ENCODE measurements around the gene NKX1-1. TPM values are rescaled to one million over a fixed set of nuclear protein-coding genes. Genes with fewer than 3 reads are reported as not detected.

Gene NKX1-1
- total RNA-seq, 1 donor from 2014 or later, result not detected

GRCh38 chr4:1376841-1377605 lies 29.2 kb downstream of the NKX1-1 start:
- H3K4me1 ChIP-seq, result no peaks in the 10 kb centered on the region

GRCh38 chr4:1376391-1376840 lies 29.8 kb downstream of the NKX1-1 start:
- DNase-seq (ENCODE audit: extremely low spot score in 2 of 2), result no peak
- no peaks in the 10 kb centered on the region for H3K4me1 ChIP-seq
- H3K4me3 ChIP-seq, result no peak overlapping the region
- intact Hi-C loops (cut with DNase I), result no loop called here
- H3K27me3 ChIP-seq, result no peaks in the 10 kb centered on the region
- H3K27ac ChIP-seq, result no peak overlapping the region
- H3K36me3 ChIP-seq, result no peaks in the 10 kb centered on the region
- no peak for TF ChIP-seq POLR2A (IDR thresholded peaks at IDR 0.05)
- TF ChIP-seq CTCF (IDR thresholded peaks at IDR 0.05), result no peak
- TF ChIP-seq POLR2AphosphoS5 (IDR thresholded peaks at IDR 0.05; ENCODE audit: insufficient read depth in 1 of 2, low read depth in 1 of 2), result no peak
- H3K9me3 ChIP-seq, result no peaks in the 10 kb centered on the region

More at GRCh38 chr4:1376841-1377605, 29.2 kb downstream of the NKX1-1 start:
- no peaks in the 10 kb centered on the region for H3K9me3 ChIP-seq
- intact Hi-C loops (cut with DNase I), result no loop called here
- H3K27ac ChIP-seq, result no peak overlapping the region
- TF ChIP-seq POLR2A (IDR thresholded peaks at IDR 0.05), result no peak
- H3K36me3 ChIP-seq, result no peaks in the 10 kb centered on the region
- no peak for DNase-seq (ENCODE audit: extremely low spot score in 2 of 2)
- H3K27me3 ChIP-seq, result no peaks in the 10 kb centered on the region
- H3K4me3 ChIP-seq, result no peak overlapping the region

GRCh38 chr4:1375761-1376322 lies 30.4 kb downstream of the NKX1-1 start:
- TF ChIP-seq POLR2A (IDR thresholded peaks at IDR 0.05) (no peak), POLR2AphosphoS5 (IDR thresholded peaks at IDR 0.05; ENCODE audit: insufficient read depth in 1 of 2, low read depth in 1 of 2) (no peak), CTCF (IDR thresholded peaks at IDR 0.05) (no peak)
- Histone ChIP-seq H3K27ac (no peak overlapping the region), H3K9me3 (no peaks in the 10 kb centered on the region), H3K36me3 (no peaks in the 10 kb centered on the region), H3K27me3 (no peaks in the 10 kb centered on the region), H3K4me1 (no peaks in the 10 kb centered on the region), H3K4me3 (no peak overlapping the region)
- intact Hi-C loops (cut with DNase I), result no loop called here
- DNase-seq (ENCODE audit: extremely low spot score in 2 of 2), result no peak

- no peak for TF ChIP-seq POLR2AphosphoS5 (IDR thresholded peaks at IDR 0.05; ENCODE audit: insufficient read depth in 1 of 2, low read depth in 1 of 2)
- no peak for TF ChIP-seq CTCF (IDR thresholded peaks at IDR 0.05)
- TF ChIP-seq POLR2A (IDR thresholded peaks at IDR 0.05), result no peak
- no peaks in the 10 kb centered on the region for H3K9me3 ChIP-seq
- DNase-seq (ENCODE audit: extremely low spot score in 2 of 2), result no peak
- intact Hi-C loops (cut with DNase I), result no loop called here
- no peak overlapping the region for H3K27ac ChIP-seq
- H3K4me1 ChIP-seq, result no peaks in the 10 kb centered on the region
- no peak overlapping the region for H3K4me3 ChIP-seq
- no peaks in the 10 kb centered on the region for H3K36me3 ChIP-seq
- no peaks in the 10 kb centered on the region for H3K27me3 ChIP-seq
Measured at GRCh38 chr4:1375051-1375721, 31.1 kb downstream of the NKX1-1 start.

GRCh38 chr4:1374706-1375045 lies 31.6 kb downstream of the NKX1-1 start:
- H3K27ac ChIP-seq, result no peak overlapping the region
- no peaks in the 10 kb centered on the region for H3K36me3 ChIP-seq
- H3K27me3 ChIP-seq, result no peaks in the 10 kb centered on the region
- H3K9me3 ChIP-seq, result no peaks in the 10 kb centered on the region
- no peaks in the 10 kb centered on the region for H3K4me1 ChIP-seq
- no peak for DNase-seq (ENCODE audit: extremely low spot score in 2 of 2)
- TF ChIP-seq POLR2A (IDR thresholded peaks at IDR 0.05), result no peak
- no peak for TF ChIP-seq POLR2AphosphoS5 (IDR thresholded peaks at IDR 0.05; ENCODE audit: insufficient read depth in 1 of 2, low read depth in 1 of 2)
- no peak for TF ChIP-seq CTCF (IDR thresholded peaks at IDR 0.05)
- intact Hi-C loops (cut with DNase I), result no loop called here
- no peak overlapping the region for H3K4me3 ChIP-seq
